ENCODE data around the gene GUCY1A1. TPM values are rescaled to one million over a fixed set of nuclear protein-coding genes. Genes with fewer than 3 reads are reported as not detected.

The GUCY1A1 gene
- total RNA-seq, 4 donors from 2014 or later = 2.3 to 14.9 (median 7.8) TPM

GRCh38 chr4:155765149-155765548 is 98.5 kb downstream of the GUCY1A1 start:
- Histone ChIP-seq H3K27ac (no peak overlapping the region), H3K9me3 (no peaks in the 10 kb centered on the region), H3K4me1 (no peaks in the 10 kb centered on the region), H3K27me3 (no peaks in the 10 kb centered on the region), H3K36me3 (no peaks in the 10 kb centered on the region), H3K4me3 (no peak overlapping the region)
- no peak for DNase-seq
- TF ChIP-seq POLR2A (IDR thresholded peaks at IDR 0.05) = no peak
- no peak for TF ChIP-seq CTCF (IDR thresholded peaks at IDR 0.05)

GRCh38 chr4:155766622-155767021 is 100.0 kb downstream of the GUCY1A1 start:
- H3K4me1 ChIP-seq = no peaks in the 10 kb centered on the region
- no peak overlapping the region for H3K27ac ChIP-seq
- no peak for DNase-seq
- no peak overlapping the region for H3K4me3 ChIP-seq
- no peaks in the 10 kb centered on the region for H3K9me3 ChIP-seq
- TF ChIP-seq CTCF (IDR thresholded peaks at IDR 0.05) = no peak
- no peak for TF ChIP-seq POLR2A (IDR thresholded peaks at IDR 0.05)
- H3K36me3 ChIP-seq = no peaks in the 10 kb centered on the region
- no peaks in the 10 kb centered on the region for H3K27me3 ChIP-seq

GRCh38 chr4:155768370-155768769 is 101.7 kb downstream of the GUCY1A1 start:
- H3K36me3 ChIP-seq = no peaks in the 10 kb centered on the region
- no peaks in the 10 kb centered on the region for H3K9me3 ChIP-seq
- DNase-seq = no peak
- no peak overlapping the region for H3K27ac ChIP-seq
- TF ChIP-seq POLR2A (IDR thresholded peaks at IDR 0.05) = no peak
- TF ChIP-seq CTCF (IDR thresholded peaks at IDR 0.05) = no peak
- H3K27me3 ChIP-seq = no peaks in the 10 kb centered on the region
- no peak overlapping the region for H3K4me3 ChIP-seq
- no peaks in the 10 kb centered on the region for H3K4me1 ChIP-seq

- TF ChIP-seq CTCF (IDR thresholded peaks at IDR 0.05) (no peak), POLR2A (IDR thresholded peaks at IDR 0.05) (no peak)
- Histone ChIP-seq H3K36me3 (no peaks in the 10 kb centered on the region), H3K9me3 (no peaks in the 10 kb centered on the region), H3K27ac (no peak overlapping the region), H3K4me3 (no peak overlapping the region), H3K27me3 (no peaks in the 10 kb centered on the region), H3K4me1 (no peaks in the 10 kb centered on the region)
- no peak for DNase-seq
These were observed 102.4 kb downstream of the GUCY1A1 start for GRCh38 chr4:155769090-155769489.

GRCh38 chr4:155772459-155773195 is 106.0 kb downstream of the GUCY1A1 start:
- Histone ChIP-seq H3K9me3 (no peaks in the 10 kb centered on the region), H3K36me3 (no peaks in the 10 kb centered on the region), H3K4me1 (no peaks in the 10 kb centered on the region), H3K27me3 (no peaks in the 10 kb centered on the region), H3K4me3 (no peak overlapping the region), H3K27ac (peak overlapping the region in 1 of 4 donors; percentile 53)
- no peak for TF ChIP-seq CTCF (IDR thresholded peaks at IDR 0.05)
- TF ChIP-seq POLR2A (IDR thresholded peaks at IDR 0.05) = no peak
- DNase-seq = no peak
